Esophagus squamous epithelium (tissue), 5 donors: ENCODE data around the gene ASPRV1. TPM values are rescaled to one million over a fixed set of nuclear protein-coding genes. Genes with fewer than 3 reads are reported as not detected.

ENCODE experiments used
- DNase-seq: peaks from one replicate; lab custom pipeline; 2025; lab: John Stamatoyannopoulos, UW
- H3K27ac ChIP-seq, 4 donors: fragments of 200-600 bp; sonication (generic); one replicate each; pipeline ENCODE4 v1.5.1; 2016 to 2019; ENCODE audit warnings: mild to moderate bottlenecking in 1 of 4
- H3K27me3 ChIP-seq, 4 donors: fragments of 200-600 bp; sonication (generic); 1 replicate in 3 of 4; 2 replicates in 1 of 4; pipeline versions ENCODE4 v1.5.1 to v1.6.0; 2017 to 2021; ENCODE audit warnings: antibody characterized with exemption in 1 of 4
- H3K36me3 ChIP-seq, 3 donors: fragments of 200-600 bp; sonication (generic); one replicate each; pipeline ENCODE4 v1.5.1; 2016 to 2019
- H3K4me1 ChIP-seq, 3 donors: fragments of 200-600 bp; sonication (generic); one replicate each; pipeline ENCODE4 v1.5.1; 2017 to 2019
- H3K4me3 ChIP-seq, 4 donors: fragments of 200-600 bp; sonication (generic); 1 replicate in 3 of 4; 2 replicates in 1 of 4; pipeline ENCODE4 v1.5.1; 2016 to 2019; ENCODE audit warnings: mild to moderate bottlenecking in 2 of 4, moderate library complexity in 1 of 4
- H3K9me3 ChIP-seq, 3 donors: fragments of 200-600 bp; sonication (generic); one replicate each; pipeline ENCODE4 v1.5.1; 2016 to 2019
- POLR2A ChIP-seq, 4 donors: fragments of 450-650 bp; IDR thresholded peaks; one replicate each; pipeline ENCODE4 v1.6.1; 2017; ENCODE audit warnings: antibody characterized with exemption in 4 of 4, mild to moderate bottlenecking in 4 of 4, moderate library complexity in 3 of 4
- WGBS, 2 donors: methylation state at CpG; one replicate each; pipeline ENCODE4 v1.1.5; 2018; 5-methylcytosine and 5-hydroxymethylcytosine counted together
- intact Hi-C: fragments of 100-400 bp; cut with DNase I; formaldehyde crosslinking; loops from one replicate; pipeline ENCODE4 v1.15.0; 2022
- total RNA-seq, 4 donors: library from RNA; depleted of rRNA; stranded (reverse); fragments of >200 nt; gene quantifications; one replicate each; pipeline ENCODE4 v1.1.0, GENCODE V29; 2016
- TF ChIP-seq, protein P1 (sequence below), 6 experiments: fragments of 450-650 bp in 4 of 6; fragments of 200-600 bp in 2 of 6; sonication (generic) in 2 of 6; IDR thresholded peaks; one replicate each; pipeline ENCODE4 v1.5.1; 2016 to 2019; ENCODE audit warnings: antibody characterized with exemption in 6 of 6, mild to moderate bottlenecking in 4 of 6, moderate library complexity in 4 of 6
- donor health status: DM: yes; HTN: yes; CAD: no.

Gene ASPRV1
- total RNA-seq, 4 donors from 2014 or later, result 0.18 to 1.5 (median 0.34) TPM

DNA sequence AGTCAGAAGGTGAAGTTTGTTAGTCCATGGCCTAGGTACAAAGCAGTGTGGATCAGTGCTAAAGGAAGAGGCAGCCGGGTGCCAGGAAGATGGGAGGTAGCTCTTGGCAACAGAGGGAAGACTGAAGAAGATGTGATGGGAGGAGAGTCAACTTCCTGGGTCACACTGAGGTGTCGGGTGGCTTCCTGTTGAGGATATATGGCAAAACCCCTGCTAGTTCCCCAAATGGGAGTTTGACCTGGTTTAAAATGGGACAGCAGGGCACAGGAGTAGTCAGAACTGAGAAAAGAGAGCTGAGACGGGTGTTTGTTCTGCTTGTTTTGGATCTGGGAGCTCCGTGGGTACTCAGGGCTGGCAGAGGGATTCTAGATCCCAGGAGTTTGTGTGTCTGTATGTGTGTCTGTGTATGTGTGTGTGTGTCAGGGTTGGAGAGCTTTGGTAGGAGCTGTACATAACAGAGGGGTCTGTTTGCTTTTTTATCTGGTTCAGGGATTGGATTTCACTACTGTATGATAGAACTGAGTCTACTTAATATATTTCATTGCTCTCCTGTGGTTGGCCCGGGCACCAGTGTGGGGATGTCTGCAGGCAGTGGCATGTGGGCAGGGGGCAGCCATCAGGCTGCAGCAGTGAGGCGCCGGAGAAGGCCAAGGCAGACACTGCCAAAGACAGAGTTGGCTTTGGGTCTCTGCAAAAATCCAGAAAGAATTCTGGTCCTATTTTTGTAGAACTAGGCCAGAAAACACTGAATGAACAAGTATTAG lies 29.4 kb downstream of the ASPRV1 start:
- DNase-seq, result no peak
- no peaks in the 10 kb centered on the region for H3K27me3 ChIP-seq
- peak overlapping the region in 2 of 4 donors; percentile 1 to 38 for H3K27ac ChIP-seq
- intact Hi-C loops, result no loop called here
- peaks cover 8 to 71% (median 9%) of the 10 kb centered on the region in 3 donors for H3K36me3 ChIP-seq
- peaks cover 0 to 26% (median 10%) of the 10 kb centered on the region in 3 donors for H3K4me1 ChIP-seq
- TF ChIP-seq, protein P1, sequence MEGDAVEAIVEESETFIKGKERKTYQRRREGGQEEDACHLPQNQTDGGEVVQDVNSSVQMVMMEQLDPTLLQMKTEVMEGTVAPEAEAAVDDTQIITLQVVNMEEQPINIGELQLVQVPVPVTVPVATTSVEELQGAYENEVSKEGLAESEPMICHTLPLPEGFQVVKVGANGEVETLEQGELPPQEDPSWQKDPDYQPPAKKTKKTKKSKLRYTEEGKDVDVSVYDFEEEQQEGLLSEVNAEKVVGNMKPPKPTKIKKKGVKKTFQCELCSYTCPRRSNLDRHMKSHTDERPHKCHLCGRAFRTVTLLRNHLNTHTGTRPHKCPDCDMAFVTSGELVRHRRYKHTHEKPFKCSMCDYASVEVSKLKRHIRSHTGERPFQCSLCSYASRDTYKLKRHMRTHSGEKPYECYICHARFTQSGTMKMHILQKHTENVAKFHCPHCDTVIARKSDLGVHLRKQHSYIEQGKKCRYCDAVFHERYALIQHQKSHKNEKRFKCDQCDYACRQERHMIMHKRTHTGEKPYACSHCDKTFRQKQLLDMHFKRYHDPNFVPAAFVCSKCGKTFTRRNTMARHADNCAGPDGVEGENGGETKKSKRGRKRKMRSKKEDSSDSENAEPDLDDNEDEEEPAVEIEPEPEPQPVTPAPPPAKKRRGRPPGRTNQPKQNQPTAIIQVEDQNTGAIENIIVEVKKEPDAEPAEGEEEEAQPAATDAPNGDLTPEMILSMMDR (IDR thresholded peaks at IDR 0.05), result no peak
- no peak for TF ChIP-seq POLR2A (IDR thresholded peaks at IDR 0.05)
- no peaks in the 10 kb centered on the region for H3K9me3 ChIP-seq
- no peak overlapping the region for H3K4me3 ChIP-seq
- WGBS, 2 donors, result 68 to 89% methylated on average over 4 to 7 of the region's 7 CpGs

DNA sequence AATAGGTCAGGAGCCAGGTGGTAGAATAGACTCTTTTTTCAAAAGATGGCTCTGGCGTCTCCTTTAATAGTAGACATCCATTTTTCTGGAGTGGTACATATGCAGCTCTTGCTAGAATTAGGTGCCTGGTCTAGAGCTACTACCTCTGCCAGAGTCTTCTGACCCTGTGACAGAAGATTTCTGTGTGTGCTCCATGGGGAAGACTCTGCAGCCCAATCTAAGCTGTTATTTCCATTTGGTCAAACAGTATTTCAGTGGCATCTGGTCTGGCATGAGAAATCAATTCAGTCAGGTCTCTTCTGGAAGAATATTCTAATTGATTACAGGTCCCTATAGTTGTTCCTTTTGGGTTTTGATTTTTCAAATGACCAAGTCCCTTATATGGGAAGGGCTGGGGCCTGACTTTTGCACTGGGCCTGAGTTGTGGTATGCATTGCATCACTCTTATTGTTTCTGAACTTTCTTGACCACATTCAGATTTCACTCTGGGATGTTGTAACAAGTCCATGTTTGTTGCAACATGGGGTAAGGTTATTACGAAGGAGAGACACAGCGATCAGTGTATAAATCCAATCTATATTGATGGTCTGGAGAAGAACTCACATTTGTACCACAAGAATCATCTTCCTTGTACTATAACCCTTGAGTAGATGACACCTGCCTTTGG lies 34.4 kb downstream of the ASPRV1 start:
- WGBS, 2 donors, result 49 to 95% methylated on average over 3 of the region's 3 CpGs
- no peak overlapping the region for H3K27ac ChIP-seq
- DNase-seq, result no peak

DNA sequence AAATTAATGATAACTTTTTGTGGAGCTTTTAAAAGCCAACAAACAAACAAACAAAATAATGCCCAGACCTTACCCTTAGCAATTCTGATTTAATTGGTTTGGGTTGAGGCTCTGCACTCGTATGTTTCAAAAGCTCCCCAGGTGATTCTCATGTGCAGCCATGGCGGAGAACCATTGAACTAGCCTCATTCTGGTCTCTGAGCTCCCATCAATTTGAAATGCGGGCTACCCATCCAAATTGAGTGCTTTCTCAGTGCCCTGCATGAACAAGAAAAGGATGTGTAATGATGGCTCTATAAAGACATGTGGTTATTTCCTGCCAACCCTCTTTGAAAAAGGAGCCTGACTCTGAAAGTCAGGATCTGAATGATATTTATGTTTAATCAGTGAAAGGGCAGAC lies 38.3 kb downstream of the ASPRV1 start:
- DNase-seq, result no peak
- intact Hi-C loops, result no loop called here
- Histone ChIP-seq H3K27me3 (no peaks in the 10 kb centered on the region), H3K4me1 (peaks cover 0 to 7% (median 3%) of the 10 kb centered on the region in 3 donors), H3K27ac (no peak overlapping the region), H3K4me3 (no peak overlapping the region), H3K9me3 (no peaks in the 10 kb centered on the region), H3K36me3 (peaks cover 4 to 98% (median 7%) of the 10 kb centered on the region in 3 donors)
- TF ChIP-seq, protein P1 (IDR thresholded peaks at IDR 0.05), result no peak
- TF ChIP-seq POLR2A (IDR thresholded peaks at IDR 0.05), result no peak
- WGBS, 2 donors, result 89 to 94% methylated on average over 3 of the region's 3 CpGs

More for the DNA sequence above, 34.4 kb downstream of the ASPRV1 start:
- H3K9me3 ChIP-seq, result no peaks in the 10 kb centered on the region
- TF ChIP-seq, protein P1 (IDR thresholded peaks at IDR 0.05), result no peak
- TF ChIP-seq POLR2A (IDR thresholded peaks at IDR 0.05), result no peak
- intact Hi-C loops, result no loop called here
- no peaks in the 10 kb centered on the region for H3K27me3 ChIP-seq
- no peak overlapping the region for H3K4me3 ChIP-seq
- H3K4me1 ChIP-seq, result peaks cover 0 to 4% (median 0%) of the 10 kb centered on the region in 3 donors
- peaks cover 0 to 92% (median 3%) of the 10 kb centered on the region in 3 donors for H3K36me3 ChIP-seq

DNA sequence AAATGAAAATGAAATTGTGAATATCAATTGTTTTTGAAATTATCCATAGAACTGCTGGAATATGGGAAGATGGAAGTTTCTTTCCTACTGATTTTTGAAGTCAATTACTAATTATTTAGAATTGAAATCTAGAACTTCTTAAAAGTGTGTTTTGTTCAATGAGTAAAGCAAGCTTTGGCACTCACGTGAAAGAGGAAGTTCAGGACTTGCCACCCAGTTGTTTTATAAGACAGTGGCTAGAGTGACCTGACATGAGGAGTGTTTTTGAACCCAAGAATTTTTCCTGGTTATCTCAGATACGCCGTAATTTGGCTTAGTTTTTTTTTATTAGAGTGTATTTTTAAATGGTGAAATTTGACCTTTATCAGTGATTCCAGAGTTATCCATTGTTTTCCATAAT lies 43.0 kb downstream of the ASPRV1 start:
- H3K27me3 ChIP-seq, result no peaks in the 10 kb centered on the region
- no peak for DNase-seq
- peaks cover 4 to 57% (median 7%) of the 10 kb centered on the region in 3 donors for H3K36me3 ChIP-seq
- peaks cover 5 to 42% (median 13%) of the 10 kb centered on the region in 3 donors for H3K4me1 ChIP-seq
- 54 to 76% methylated on average over 3 of the region's 3 CpGs for WGBS, 2 donors
- TF ChIP-seq, protein P1 (IDR thresholded peaks at IDR 0.05), result no peak
- no peak for TF ChIP-seq POLR2A (IDR thresholded peaks at IDR 0.05)
- peak overlapping the region in 2 of 4 donors; percentile 84 to 92 for H3K4me3 ChIP-seq
- intact Hi-C loops, result no loop called here
- H3K9me3 ChIP-seq, result no peaks in the 10 kb centered on the region
- peak overlapping the region; percentile 79 to 99 (median 96) for H3K27ac ChIP-seq

DNA sequence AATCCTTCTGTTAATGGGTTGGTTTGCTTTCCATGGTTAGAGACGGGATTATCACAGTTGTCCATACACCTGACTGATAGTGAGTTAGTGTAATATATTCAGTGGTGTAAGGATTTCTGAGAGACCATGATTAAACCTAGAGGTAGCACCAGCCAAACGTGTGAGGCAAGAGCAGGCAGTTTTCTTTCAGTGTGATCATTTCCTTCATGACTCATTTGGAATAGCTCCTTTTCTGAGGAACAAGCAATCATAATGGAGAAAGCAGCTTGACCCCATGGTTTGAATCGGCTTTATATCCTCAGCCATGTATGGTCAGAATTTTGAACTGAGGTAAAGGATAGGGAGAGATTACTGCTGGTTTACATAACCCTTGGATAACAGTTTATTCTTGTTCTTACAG lies 43.6 kb downstream of the ASPRV1 start:
- Histone ChIP-seq H3K36me3 (peaks cover 4 to 52% (median 4%) of the 10 kb centered on the region in 3 donors), H3K9me3 (no peaks in the 10 kb centered on the region), H3K27ac (peak overlapping the region; percentile 79 to 99 (median 96)), H3K4me1 (peaks cover 6 to 46% (median 13%) of the 10 kb centered on the region in 3 donors), H3K4me3 (peak overlapping the region; percentile 19 to 92 (median 74)), H3K27me3 (no peaks in the 10 kb centered on the region)
- DNase-seq, result no peak
- WGBS, 2 donors, result 21 to 25% methylated on average over 3 of the region's 3 CpGs
- intact Hi-C loops, result no loop called here
- peak in 1 of 4 donors; percentile 25 for TF ChIP-seq POLR2A (IDR thresholded peaks at IDR 0.05)
- TF ChIP-seq, protein P1 (IDR thresholded peaks at IDR 0.05), result no peak
